ENCODE results near the gene NDFIP2.
"Not testable (repeated sequence)": the region's sequence is repeated elsewhere in the genome, so short reads cannot be mapped to it uniquely, and the experiment has no call there.

NDFIP2 gene

DNA sequence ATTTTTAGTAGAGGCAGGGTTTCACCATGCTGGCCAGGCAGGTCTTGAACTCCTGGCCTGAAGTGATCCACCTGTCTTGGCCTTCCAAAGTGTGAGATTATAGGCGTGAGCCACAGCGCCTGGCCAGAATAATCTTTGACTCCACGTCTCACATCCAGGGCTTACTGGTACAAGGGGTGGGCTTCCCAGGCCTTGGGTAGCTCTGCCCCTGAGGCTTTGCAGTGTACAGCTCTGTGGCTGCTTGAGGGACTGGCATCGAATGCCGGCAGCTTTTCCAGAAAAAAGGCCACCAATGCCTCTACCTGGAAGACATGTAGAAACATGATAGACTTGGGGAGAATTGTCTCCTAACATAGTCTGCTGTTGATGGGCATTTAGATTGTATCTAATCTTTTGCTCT is 57.8 kb downstream of the NDFIP2 start:
- no peak for DNase-seq

DNA sequence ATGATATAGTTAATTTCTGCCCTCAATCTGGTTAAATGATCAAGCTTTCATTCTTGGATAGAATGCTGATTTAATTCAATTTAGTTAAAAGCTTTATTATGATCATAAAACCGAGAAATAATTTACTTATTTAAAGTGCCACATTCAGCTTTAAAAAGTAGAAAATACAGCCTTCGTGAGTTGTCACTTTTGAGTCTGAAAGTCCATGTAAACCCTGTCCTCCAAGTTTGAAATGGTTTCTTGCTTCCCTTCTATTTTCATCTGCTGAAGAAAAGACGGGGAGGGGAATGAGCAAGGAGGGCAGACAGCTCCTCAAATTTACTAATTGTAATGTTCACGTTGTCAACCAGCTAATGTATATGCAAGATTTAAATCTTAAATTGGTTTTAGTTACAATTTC is 59.5 kb downstream of the NDFIP2 start:
- no peak for DNase-seq

DNA sequence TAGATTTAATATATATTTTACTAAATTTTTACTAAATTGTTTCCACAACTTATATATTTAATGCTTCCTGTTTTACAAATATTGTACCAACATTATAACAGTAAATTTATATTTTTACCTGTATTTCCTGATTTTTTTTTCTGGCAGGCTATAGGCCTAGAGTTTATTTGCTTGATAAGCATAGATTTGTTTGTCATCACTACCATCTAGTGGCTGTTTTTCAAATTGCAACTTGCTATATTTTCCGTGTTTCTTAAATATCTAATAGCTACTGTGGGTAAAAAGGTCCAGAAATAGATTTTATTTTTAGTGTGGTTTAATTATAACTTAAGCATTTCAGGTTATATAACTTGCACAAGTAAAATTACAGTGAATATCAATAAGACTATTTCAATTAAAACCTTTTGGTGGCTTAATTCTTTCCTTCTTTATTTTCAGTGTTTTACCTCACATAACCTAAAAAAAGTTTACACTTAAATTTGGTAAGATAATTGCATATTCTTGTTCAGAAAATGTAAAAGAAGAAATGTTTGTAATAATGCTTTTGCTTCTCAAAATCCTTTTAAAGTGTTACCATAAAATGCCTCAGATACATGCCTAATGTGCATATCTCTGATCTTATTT is 60.6 kb downstream of the NDFIP2 start:
- peak; percentile 86 for DNase-seq

DNA sequence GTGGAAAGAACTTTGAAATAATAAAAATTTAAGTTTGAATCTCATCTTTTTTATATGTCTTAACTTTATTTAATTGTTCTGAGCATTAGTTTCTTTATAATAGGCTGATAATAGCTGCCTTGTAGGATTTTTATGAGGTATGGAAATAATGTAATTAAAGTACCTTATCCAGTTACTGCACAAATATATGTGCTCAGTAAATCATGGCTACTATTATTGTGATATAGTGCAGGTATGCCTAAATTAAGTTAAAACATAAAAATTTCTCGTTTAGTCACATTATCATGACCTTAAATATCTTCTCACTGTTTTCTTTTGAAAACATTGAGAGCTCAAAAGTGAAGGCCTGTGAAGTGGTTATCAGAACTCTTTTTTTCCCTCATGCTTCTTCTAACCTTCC is 62.9 kb downstream of the NDFIP2 start:
- DNase-seq: no peak

DNA sequence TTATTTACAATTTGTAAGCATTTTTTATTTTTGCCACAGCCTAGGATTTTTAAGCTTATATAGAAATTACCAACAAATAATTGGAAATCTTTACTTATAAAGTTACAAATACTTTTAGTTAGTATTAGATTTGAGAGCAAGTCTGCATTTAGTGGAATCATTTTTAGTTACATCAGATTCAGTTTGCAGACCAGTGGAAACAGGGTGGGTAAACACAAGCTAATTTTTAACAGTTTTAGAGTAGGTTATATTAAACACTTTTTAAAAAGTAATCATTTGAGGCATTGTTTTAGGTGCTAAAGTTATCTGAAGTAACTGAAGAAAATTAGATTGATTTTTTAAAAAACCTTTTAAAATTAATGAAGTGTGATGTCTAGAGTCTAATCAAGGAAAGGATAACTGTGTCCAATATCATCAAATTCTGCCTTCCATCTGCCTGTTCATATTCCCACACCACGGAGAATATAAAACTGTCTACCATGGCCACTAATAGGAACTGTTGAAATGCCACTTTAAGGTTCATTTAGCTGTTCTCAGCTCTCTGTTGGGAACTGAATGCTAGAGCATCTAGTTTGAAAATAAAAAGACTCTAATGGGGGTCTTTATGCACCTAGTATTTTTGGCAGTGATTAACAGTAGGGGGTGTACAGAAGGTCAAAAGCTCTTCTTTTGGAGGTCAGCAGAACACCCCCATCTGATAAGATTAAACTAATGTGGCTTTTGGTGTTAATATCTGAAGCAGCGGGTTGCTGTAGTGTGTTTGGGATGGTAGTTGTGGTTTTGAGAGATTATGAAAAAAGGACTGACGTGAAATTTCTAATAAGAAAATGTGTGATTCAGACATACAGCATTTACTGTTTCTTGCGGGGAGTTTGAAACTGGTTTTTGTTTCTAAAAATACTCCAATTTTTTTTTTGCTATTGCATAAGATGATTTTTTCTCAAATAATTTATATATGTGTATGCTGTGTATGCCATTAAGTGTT is 66.5 kb downstream of the NDFIP2 start:
- DNase-seq: no peak

DNA sequence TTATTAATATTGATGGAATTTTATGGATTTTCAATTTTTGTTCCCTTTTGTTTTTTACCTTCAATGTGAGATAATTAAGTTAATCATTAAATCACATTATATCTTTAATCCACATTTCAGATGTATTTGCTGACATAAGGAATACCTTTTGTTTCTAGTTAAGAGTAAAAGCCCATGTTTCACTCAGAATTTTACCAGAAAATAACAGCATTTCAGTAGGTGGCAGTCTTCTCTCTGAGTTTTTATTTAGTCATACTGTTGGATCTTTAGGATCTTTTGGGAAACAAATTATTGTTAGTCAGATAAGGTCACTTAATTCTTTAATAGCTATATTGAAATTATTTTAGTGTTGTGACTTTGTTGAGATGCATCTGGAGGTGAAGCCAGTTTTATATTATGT is 67.9 kb downstream of the NDFIP2 start:
- peak; percentile 40 for DNase-seq

DNA sequence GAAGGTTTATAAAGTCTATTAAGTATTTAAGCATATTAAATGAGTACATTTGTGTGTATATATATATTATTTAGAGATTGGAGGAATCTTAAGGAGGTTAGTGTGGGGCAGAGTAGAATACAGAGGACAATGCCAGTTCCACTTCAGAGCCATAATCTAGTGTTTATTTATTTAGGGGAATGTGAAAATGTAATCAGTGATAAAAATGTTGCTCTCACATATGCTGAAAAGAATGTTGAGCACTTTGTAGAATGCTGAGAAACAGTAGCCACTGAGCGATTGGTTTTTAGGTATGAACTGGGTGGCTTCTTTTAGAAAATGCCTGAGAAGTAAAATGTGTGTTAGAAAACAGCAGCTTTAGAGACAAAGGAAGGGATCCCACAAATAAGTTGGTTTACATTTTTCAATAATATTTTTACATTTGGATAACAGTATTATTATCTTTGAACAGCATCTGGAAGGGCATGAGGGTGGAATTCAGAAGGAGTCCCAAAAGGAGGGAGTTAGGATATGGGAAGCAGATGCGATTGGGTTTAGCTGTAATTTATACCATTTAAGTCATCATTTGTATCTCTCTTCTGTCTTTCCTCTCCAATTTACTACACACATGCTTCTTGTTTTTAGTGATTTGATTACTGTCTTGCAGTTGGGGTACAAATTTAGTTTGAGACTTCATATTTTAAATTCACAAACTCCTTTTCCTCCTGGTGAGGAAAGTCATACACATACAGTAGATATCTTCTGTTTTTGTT is 68.6 kb downstream of the NDFIP2 start:
- DNase-seq: no peak

DNA sequence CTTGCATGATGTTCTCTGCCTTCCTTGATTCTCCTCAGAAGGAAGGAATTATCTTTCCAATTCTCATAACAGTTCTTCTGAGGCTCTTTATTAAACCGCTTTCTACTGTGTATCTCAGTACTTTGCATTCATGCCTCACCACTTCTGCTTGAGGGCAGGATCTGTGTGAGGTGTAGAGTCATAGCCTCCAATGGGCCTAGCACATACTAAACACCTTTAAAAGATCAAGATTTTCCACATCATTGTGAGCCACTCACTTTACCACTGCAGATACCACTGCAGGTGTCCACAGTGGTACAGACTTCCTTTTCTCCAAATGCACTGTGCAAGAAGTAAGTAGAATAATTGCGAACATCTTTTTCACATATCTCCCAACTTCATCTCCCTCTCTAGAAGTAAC is 76.7 kb downstream of the NDFIP2 start:
- DNase-seq: no peak

DNA sequence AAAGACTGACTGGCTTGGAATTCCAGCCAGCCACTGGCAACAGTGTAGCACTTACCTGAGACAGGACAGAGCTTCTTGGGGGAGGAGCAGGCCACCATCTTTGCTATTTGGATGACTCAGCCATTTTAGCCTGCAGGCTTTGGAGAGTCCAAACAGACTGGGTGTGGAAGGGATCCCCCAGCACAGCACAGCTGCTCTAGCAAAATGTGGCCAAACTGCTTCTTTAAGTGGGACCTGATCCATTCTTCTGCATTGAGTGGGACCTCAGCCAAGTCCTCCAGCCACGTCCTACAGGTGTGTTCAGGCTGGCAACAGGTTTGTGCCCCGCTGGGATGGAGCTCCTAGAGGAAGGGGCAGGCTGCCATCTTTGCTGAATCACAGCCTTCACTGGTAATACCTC is 80.0 kb downstream of the NDFIP2 start:
- DNase-seq: no peak

DNA sequence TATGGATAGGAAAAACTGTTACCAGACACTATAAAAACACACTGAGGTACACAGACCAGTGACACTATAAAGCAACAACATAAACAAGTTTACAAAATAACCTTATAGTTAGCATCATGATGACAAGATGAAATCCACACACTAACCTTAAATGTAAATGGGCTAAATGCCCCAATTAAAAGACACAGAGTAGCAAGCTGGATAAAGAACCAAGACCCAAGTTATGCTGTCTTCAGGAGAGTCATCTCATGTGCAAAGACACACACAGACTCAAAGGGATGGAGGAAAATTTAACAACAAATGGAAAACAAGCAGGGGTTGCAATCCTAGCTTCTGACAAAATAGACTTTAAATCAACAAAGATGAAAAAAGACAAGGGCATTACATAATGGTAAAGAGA is 81.6 kb downstream of the NDFIP2 start:
- DNase-seq: no peak

DNA sequence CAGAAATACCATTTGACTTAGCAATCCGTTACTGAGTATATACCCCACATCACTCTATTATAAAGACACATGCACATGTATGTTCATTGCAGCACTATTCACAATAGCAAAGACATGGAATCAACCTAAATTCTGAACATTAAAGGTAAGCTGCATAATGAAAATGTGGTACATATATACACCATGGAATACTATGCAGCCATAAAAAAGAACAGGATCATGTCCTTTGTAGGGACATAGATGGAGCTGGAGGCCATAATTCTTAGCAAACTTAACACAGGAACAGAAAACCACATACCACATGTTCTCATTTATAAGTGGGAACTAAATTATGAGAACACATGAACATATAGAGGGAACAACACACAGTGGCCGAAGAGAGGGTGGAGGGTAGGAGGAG is 85.2 kb downstream of the NDFIP2 start:
- DNase-seq: no peak

DNA sequence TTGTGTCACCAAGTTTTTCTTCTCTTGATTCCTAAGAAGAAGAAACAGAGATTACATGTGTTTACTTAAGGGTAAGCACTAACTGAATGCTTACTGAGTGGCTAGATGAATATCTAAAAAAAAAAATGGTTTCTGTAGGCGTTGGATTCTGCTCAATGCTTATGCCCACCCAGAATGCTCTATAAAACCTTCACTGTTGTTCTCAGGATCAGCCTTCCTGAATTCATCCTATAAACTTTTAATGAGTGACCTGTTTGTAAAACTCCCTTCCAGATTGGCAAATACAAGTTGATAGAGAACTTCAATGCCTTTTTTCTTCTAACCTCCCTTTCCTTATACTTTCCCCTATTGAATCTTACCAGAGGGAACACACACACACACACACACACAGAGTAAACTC is 90.2 kb downstream of the NDFIP2 start:
- DNase-seq: no peak

DNA sequence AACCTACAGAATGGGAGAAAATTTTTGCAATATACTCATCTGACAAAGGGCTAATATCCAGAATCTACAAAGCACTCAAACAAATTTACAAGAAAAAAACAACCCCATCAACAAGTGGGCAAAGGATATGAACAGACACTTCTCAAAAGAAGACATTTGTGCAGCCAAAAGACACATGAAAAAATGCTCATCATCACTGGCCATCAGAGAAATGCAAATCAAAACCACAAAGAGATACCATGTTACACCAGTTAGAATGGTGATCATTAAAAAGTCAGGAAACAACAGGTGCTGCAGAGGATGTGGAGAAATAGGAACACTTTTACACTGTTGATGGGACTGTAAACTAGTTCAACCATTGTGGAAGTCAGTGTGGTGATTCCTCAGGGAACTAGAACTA is 92.9 kb downstream of the NDFIP2 start:
- not testable (repeated sequence) for DNase-seq

DNA sequence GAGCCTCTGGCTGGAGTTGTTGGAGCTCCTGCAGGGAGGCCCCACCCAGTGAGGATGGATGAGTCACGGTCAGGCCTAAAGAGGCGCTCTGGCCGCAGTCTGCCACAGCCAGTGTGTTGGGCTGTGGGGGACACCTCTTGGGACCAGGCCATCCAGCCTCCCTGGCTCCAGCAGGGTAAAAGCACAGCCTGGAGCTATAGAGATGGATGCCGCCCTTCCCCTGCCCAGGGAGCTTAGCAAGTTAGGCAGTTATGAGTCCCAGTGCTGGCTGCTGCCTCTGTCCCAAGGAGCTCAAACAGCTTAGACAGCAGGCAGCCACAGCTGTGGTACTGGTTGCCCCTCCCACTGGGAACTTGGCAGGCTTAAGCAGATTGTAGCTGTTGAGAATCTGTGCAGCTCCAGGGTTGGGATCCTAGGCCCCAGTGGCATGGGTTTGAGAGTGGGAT is 100.9 kb downstream of the NDFIP2 start:
- no peak for DNase-seq

DNA sequence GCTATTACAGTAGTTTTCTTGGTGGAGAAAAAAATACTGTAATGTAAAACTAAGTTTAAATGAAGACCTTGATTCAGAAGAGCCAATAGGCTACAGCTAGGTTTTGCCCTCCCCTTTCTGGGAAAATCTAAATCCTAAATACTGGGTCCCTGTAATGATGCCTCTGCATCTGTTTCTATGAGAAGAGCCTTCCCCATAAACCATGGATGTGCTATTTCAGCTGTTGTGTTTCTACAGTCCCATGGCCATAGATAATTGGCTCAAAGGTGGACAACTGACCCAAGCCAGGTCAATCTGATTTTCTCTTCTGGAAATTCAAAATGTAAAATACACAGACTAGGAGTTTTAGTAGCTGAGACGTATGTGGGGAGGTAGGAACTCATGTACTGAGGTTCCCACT is 101.9 kb downstream of the NDFIP2 start:
- DNase-seq: no peak

DNA sequence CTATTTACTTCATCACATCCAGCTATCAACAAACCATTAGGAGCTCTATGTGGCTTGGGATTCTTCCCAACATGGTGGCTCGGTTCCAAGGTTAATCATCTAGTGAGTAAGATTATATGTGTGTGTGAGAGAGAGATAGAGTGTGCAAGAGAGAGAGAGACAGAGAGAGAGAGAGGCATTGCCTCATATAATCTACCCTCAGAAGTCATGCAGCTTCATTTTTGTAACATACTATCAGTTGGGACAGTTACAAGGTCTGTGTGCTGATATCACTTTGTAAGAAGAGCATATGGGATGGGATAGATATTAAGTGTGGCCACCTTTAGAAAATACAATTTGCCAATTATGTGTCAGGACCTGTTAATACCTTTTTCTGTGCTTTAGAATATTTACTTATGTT is 104.1 kb downstream of the NDFIP2 start:
- peak; percentile 14 for DNase-seq

DNA sequence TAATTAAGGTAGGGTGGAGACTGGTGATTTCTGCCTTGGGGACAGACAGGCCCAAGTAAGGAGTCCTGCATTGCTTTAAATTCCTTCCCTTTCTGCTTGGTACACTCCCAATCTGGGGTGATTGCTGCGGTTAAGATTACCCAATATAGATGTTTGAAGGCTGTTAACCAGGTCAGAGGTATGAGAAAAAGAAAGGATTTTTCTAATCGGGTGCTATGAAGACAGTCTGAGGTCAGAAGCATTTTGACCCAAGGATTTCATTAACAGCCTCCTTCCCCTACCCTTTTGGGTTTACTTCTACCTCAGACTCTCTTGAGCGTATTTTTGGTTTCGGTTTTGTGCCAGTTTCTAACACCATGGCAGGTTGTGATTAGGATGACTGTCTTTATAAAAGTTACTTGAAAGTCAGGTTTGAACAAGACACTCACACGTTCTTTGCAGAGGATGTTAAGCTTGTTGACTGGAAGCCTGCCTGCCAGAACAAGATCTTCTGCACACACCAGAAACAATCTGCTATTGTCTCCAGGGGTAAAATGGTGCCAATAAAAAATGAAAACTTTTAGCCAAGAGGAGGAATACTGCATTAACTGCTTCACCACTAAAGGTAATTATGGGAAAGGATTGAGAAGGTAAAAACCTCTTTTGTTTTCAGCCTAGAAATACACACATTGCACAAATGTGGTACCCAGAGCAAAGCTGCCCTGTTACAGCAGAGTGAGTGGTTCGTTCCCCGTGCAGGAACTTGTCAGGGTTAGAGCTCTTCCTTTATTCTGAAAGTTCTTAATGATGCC is 108.8 kb downstream of the NDFIP2 start:
- DNase-seq: peak; percentile 56

DNA sequence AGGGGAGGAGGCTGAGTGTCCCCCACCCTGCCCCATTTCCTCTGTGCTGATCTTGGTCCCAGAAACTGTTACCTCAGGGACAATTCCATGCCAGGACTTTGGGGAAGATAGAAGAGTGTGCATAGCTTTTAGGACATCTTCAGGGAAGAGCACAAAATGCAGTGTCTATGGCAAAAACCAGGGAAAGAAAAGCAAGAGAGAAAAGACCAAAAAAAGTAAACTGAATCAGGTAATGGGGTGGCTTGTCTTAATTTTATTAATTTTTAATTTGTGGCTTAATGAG is 109.4 kb downstream of the NDFIP2 start:
- DNase-seq: no peak

DNA sequence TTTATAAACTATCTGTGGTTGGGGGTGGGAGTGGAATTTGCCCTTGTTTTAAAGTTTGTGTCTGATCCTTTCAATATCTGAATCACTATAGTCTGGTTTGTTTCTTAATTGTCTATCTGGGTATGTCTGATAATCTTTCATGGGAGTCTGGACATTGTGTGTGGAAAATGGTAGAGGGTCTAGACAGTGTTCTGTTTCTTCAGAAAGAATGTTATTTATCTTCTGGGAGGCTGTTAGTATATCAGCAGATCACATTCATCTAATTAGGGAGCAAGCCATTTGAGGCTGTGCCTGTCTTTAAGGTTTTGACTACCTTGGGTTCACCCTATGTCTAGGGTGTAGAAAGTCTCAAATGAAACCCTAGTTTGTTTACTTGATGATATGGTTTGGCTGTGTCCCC is 110.5 kb downstream of the NDFIP2 start:
- DNase-seq: no peak

DNA sequence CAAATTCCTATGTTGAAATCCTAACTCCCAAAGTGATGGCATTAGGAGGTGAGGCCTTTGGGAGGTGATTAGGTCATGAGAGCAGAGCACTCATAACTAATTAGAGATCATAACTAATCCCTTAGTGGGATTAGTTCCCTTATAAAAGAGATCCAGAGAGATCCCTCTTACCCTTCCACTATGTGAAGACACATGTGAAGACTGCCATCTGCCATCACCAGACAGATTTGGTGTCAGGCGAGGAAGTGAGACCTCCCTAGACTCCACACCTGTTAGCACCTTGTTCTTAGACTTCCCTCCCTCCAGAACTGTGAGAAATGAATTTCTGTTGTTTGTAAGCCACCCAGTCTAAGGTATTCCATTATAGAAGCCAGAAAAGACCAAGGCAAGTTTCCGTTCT is 112.2 kb downstream of the NDFIP2 start:
- DNase-seq: no peak

DNA sequence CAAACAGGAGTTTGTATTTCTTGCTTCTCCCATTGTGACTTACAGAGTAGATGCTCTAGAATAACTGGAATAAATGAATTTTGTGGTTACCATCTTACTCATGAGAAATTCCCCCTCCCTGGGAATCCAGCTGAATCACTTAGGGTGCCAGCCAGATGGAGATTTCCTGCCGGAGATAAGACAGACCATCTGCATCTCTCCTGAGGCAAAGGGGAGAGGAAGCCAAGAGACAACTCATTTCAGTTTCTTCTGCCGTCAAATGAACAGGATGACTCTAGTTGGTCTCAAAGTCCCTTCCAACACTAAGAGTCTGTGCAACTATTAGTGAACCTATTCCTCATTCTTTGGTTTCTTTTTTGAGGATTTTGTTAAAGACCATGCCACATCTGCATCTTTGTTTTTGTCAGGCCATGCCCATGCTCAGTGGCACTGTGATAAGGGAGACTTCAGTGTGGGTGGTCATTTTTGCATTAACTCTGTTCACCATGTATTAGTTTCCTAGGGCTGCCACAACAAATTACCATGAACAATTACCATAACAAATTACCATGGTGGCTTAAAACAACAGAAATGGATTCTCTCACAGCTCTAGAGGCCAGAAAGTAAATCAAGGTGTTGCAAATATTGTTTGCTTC is 112.8 kb downstream of the NDFIP2 start:
- no peak for DNase-seq

DNA sequence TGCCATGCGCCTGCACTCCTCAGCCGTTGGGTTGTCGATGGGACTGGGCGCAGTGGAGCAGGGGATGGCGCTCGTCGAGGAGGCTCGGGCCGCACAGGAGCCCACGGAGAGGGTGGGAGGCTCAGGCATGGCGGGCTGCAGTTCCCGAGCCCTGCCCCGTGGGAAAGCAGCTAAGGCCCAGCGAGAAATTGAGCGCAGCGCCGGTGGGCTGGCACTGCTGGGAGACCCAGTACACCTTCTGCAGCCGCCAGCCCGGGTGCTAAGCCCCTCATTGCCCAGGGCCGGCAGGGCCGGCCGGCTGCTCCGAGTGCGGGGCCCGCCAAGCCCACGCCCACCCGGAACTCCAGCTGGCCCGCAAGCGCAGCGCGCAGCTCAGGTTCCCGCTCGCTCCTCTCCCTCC is 119.2 kb downstream of the NDFIP2 start:
- DNase-seq: not testable (repeated sequence)

DNA sequence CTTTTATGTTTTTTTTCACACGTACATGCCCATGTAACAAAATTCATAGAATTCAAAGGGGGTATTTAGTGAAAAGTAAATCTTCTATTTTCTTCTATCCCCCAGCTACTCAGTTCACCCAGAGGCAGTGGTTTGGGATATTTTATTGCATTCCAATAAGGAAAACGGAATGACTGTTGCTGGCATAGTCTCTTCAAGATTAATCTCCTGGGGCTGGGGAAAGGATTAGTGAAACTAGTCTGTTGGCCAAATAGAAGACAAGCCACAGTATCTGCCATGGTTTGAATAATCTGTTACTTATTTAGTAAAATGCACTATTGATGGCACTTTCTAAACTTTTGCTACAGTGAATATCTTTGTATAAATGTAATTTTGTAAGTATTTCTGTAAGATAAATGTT is 122.0 kb downstream of the NDFIP2 start:
- DNase-seq: no peak
